PC-3 (cell line): Measurements from ENCODE around the gene EFNA5.

Source experiments
- EZH2 ChIP-seq: fragments of 300-600 bp; sonication (generic); IDR thresholded peaks from one replicate; pipeline ENCODE4 v1.6.1; 2017; ENCODE audit warnings: antibody characterized with exemption, mild to moderate bottlenecking, low read length; ENCODE audit not compliant: unreplicated experiment
- EZH2phosphoT487 ChIP-seq: fragments of 300-600 bp; sonication (generic); IDR thresholded peaks from 2 replicates; pipeline ENCODE4 v1.6.1; 2018; ENCODE audit warnings: mild to moderate bottlenecking, antibody characterized with exemption, low read length, borderline replicate concordance
- TF ChIP-seq, protein P1 (sequence below): fragments of 300-600 bp; sonication (generic); conservative IDR thresholded peaks from 2 replicates; pipeline ENCODE4 v1.5.1; 2017; ENCODE audit warnings: antibody characterized with exemption, low read depth, mild to moderate bottlenecking, low read length

GRCh38 chr5:107469064-107469463 is 201.7 kb downstream of the EFNA5 start:
- TF ChIP-seq, protein P1, sequence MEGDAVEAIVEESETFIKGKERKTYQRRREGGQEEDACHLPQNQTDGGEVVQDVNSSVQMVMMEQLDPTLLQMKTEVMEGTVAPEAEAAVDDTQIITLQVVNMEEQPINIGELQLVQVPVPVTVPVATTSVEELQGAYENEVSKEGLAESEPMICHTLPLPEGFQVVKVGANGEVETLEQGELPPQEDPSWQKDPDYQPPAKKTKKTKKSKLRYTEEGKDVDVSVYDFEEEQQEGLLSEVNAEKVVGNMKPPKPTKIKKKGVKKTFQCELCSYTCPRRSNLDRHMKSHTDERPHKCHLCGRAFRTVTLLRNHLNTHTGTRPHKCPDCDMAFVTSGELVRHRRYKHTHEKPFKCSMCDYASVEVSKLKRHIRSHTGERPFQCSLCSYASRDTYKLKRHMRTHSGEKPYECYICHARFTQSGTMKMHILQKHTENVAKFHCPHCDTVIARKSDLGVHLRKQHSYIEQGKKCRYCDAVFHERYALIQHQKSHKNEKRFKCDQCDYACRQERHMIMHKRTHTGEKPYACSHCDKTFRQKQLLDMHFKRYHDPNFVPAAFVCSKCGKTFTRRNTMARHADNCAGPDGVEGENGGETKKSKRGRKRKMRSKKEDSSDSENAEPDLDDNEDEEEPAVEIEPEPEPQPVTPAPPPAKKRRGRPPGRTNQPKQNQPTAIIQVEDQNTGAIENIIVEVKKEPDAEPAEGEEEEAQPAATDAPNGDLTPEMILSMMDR = no peak
- TF ChIP-seq EZH2 = no peak
- no peak for TF ChIP-seq EZH2phosphoT487
